Transverse colon (tissue), 4 donors: Measurements from ENCODE around the gene MEIS3. TPM values are rescaled to one million over a fixed set of nuclear protein-coding genes. Genes with fewer than 3 reads are reported as not detected.

Experiments
- DNase-seq: peaks from one replicate; pipeline ENCODE4 v3.0.0-alpha.2; 2019
- H3K27ac ChIP-seq, 4 donors: fragments of 200-600 bp; sonication (generic); 2 replicates each; pipeline ENCODE4 v1.5.1; 2016 to 2018; ENCODE audit warnings: inconsistent platforms in 4 of 4
- H3K27me3 ChIP-seq: fragments of 200-600 bp; sonication (generic); 2 replicates; pipeline ENCODE4 v1.5.1; 2017; ENCODE audit warnings: inconsistent platforms
- H3K36me3 ChIP-seq, 4 donors: fragments of 200-600 bp; sonication (generic); 2 replicates each; pipeline ENCODE4 v1.5.1; 2017 to 2019; ENCODE audit warnings: inconsistent platforms in 4 of 4
- H3K4me1 ChIP-seq, 4 donors: fragments of 200-600 bp; sonication (generic); 2 replicates each; pipeline ENCODE4 v1.5.1; 2017 to 2020; ENCODE audit warnings: inconsistent platforms in 4 of 4
- H3K4me3 ChIP-seq, 4 donors: fragments of 200-600 bp; sonication (generic); 1 replicate in 1 of 4; 2 replicates in 3 of 4; pipeline versions ENCODE4 v1.5.1 to v1.6.1; 2017 to 2019; ENCODE audit warnings: inconsistent platforms in 4 of 4
- H3K9me3 ChIP-seq, 2 donors: fragments of 200-600 bp; sonication (generic); 2 replicates each; pipeline ENCODE4 v1.5.1; 2017 to 2019; ENCODE audit warnings: inconsistent platforms in 2 of 2
- CTCF ChIP-seq, 5 experiments: fragments of 200-600 bp in 3 of 5; fragments of 450-650 bp in 2 of 5; sonication (generic) in 3 of 5; IDR thresholded peaks; 1 replicate in 2 of 5; 2 replicates in 3 of 5; pipeline ENCODE4 v1.5.1; 2016 to 2017; ENCODE audit warnings: antibody characterized with exemption in 5 of 5, inconsistent platforms in 3 of 5, mild to moderate bottlenecking in 2 of 5, moderate library complexity in 1 of 5
- EP300 ChIP-seq: sonication (generic); formaldehyde crosslinking; IDR thresholded peaks from one replicate; pipeline ENCODE4 v1.6.1; 2017; ENCODE audit warnings: antibody characterized with exemption, low read depth
- POLR2A ChIP-seq: fragments of 450-650 bp; IDR thresholded peaks from one replicate; pipeline ENCODE4 v1.6.1; 2016; ENCODE audit warnings: antibody characterized with exemption, mild to moderate bottlenecking, moderate library complexity
- POLR2AphosphoS5 ChIP-seq, 3 donors: sonication (generic); formaldehyde crosslinking; IDR thresholded peaks; one replicate each; pipeline ENCODE4 v1.6.1; 2016; ENCODE audit warnings: antibody characterized with exemption in 3 of 3
- WGBS, 2 donors: methylation state at CpG; one replicate each; pipeline ENCODE4 v1.1.5; 2018; ENCODE audit warnings: low coverage in 1 of 2; 5-methylcytosine and 5-hydroxymethylcytosine counted together
- in situ Hi-C, 4 donors: fragments of 200-750 bp; cut with MboI; loops; one replicate each; pipeline versions ENCODE4 v1.15.0 to v1.15.1; 2017; ENCODE audit warnings: low sequenced_read_pairs in 3 of 4, low pct_ligation_motif_present in 1 of 4, low pct_unique_long_range_greater_than_20kb in 1 of 4
- intact Hi-C: fragments of 100-400 bp; cut with DNase I; formaldehyde crosslinking; loops from one replicate; pipeline ENCODE4 v1.15.1; 2023; ENCODE audit warnings: low total_unique reads
- total RNA-seq, 4 donors: library from RNA; depleted of rRNA; stranded (reverse); fragments of >200 nt; gene quantifications; one replicate each; pipeline ENCODE4 v1.1.0, GENCODE V29; 2016

MEIS3 gene
- total RNA-seq, 4 donors from 2014 or later: 2.3 to 56.5 (median 7.1) TPM; not detected in 1

- H3K9me3 ChIP-seq: peaks cover 0 to 2% of the 10 kb centered on the region in 2 donors
- WGBS, 2 donors: 50 to 55% methylated on average over 5 to 7 of the region's 7 CpGs
- H3K4me3 ChIP-seq: no peak overlapping the region
- no peak for DNase-seq
- H3K36me3 ChIP-seq: no peaks in the 10 kb centered on the region
- peaks cover 0 to 23% (median 17%) of the 10 kb centered on the region in 4 donors for H3K4me1 ChIP-seq
- H3K27me3 ChIP-seq: peaks cover 66% of the 10 kb centered on the region
- intact Hi-C loops: no loop called here
- in situ Hi-C loops: no loop called here
- TF ChIP-seq POLR2AphosphoS5 (IDR thresholded peaks at IDR 0.05) (no peak), POLR2A (no peak)
- H3K27ac ChIP-seq: no peak overlapping the region
Measured at GRCh38 chr19:47450478-47450877, 31.2 kb upstream of the MEIS3 start.

- Histone ChIP-seq H3K4me3 (no peak overlapping the region), H3K27ac (no peak overlapping the region), H3K9me3 (no peaks in the 10 kb centered on the region), H3K4me1 (peaks cover 0 to 24% (median 17%) of the 10 kb centered on the region in 4 donors), H3K36me3 (no peaks in the 10 kb centered on the region), H3K27me3 (peaks cover 76% of the 10 kb centered on the region)
- 36 to 60% methylated on average over 1 to 9 of the region's 9 CpGs for WGBS, 2 donors
- intact Hi-C loops: no loop called here
- TF ChIP-seq POLR2A (no peak), CTCF (IDR thresholded peaks at IDR 0.05) (no peak), EP300 (no peak), POLR2AphosphoS5 (IDR thresholded peaks at IDR 0.05) (no peak)
- no peak for DNase-seq
- in situ Hi-C loops: no loop called here
Measured at GRCh38 chr19:47448360-47448727, 29.0 kb upstream of the MEIS3 start.

- no peaks in the 10 kb centered on the region for H3K36me3 ChIP-seq
- in situ Hi-C loops: no loop called here
- peaks cover 0 to 24% (median 17%) of the 10 kb centered on the region in 4 donors for H3K4me1 ChIP-seq
- H3K27ac ChIP-seq: no peak overlapping the region
- H3K27me3 ChIP-seq: peaks cover 78% of the 10 kb centered on the region
- intact Hi-C loops: no loop called here
- TF ChIP-seq EP300: no peak
- no peak for TF ChIP-seq POLR2A
- no peak for TF ChIP-seq CTCF (IDR thresholded peaks at IDR 0.05)
- no peak for TF ChIP-seq POLR2AphosphoS5 (IDR thresholded peaks at IDR 0.05)
- H3K4me3 ChIP-seq: peak overlapping the region in 1 of 4 donors; percentile 13
- no peaks in the 10 kb centered on the region for H3K9me3 ChIP-seq
- WGBS, 2 donors: 33 to 40% methylated on average over 1 to 64 of the region's 95 CpGs
- peak; percentile 41 for DNase-seq
Measured at GRCh38 chr19:47447470-47448359, 28.4 kb upstream of the MEIS3 start.

- no peak overlapping the region for H3K27ac ChIP-seq
- peak; percentile 32 for DNase-seq
- 18 to 26% methylated on average over 16 to 28 of the region's 28 CpGs for WGBS, 2 donors
- TF ChIP-seq POLR2AphosphoS5 (IDR thresholded peaks at IDR 0.05): no peak
- TF ChIP-seq CTCF (IDR thresholded peaks at IDR 0.05): no peak
- no peak for TF ChIP-seq EP300
- TF ChIP-seq POLR2A: no peak
- H3K36me3 ChIP-seq: no peaks in the 10 kb centered on the region
- intact Hi-C loops (no loop called here), in situ Hi-C loops (no loop called here)
- H3K4me3 ChIP-seq: no peak overlapping the region
- H3K27me3 ChIP-seq: peaks cover 87% of the 10 kb centered on the region
- H3K9me3 ChIP-seq: no peaks in the 10 kb centered on the region
- H3K4me1 ChIP-seq: peaks cover 0 to 24% (median 17%) of the 10 kb centered on the region in 4 donors
Measured at GRCh38 chr19:47446534-47447469, 27.5 kb upstream of the MEIS3 start.
